ENCODE measurements around the gene ZBTB7C. TPM values are rescaled to one million over a fixed set of nuclear protein-coding genes. Genes with fewer than 3 reads are reported as not detected.

ZBTB7C gene
- total RNA-seq, 1 donor from 2014 or later: 0.57 TPM

GRCh38 chr18:48294899-48295585, 114.1 kb downstream of the ZBTB7C start:
- DNase-seq (ENCODE audit: low spot score, unreplicated experiment): no peak
- H3K9me3 Mint-ChIP-seq (ENCODE audit: low read depth): no peaks in the 10 kb centered on the region
- H3K27ac Mint-ChIP-seq: peak overlapping the region; percentile 39
- H3K36me3 Mint-ChIP-seq (ENCODE audit: insufficient read depth): no peaks in the 10 kb centered on the region
- TF ChIP-seq CTCF (IDR thresholded peaks at IDR 0.05; ENCODE audit: unreplicated experiment): no peak
- H3K4me1 Mint-ChIP-seq (ENCODE audit: low read depth): peaks cover 20% of the 10 kb centered on the region
- no peak overlapping the region for H3K4me3 Mint-ChIP-seq (ENCODE audit: low read depth)
- H3K27me3 Mint-ChIP-seq: no peaks in the 10 kb centered on the region

- Mint-ChIP-seq H3K27me3 (no peaks in the 10 kb centered on the region), H3K4me1 (ENCODE audit: low read depth) (peaks cover 20% of the 10 kb centered on the region), H3K27ac (peak overlapping the region; percentile 90), H3K36me3 (ENCODE audit: insufficient read depth) (no peaks in the 10 kb centered on the region), H3K9me3 (ENCODE audit: low read depth) (no peaks in the 10 kb centered on the region), H3K4me3 (ENCODE audit: low read depth) (peak overlapping the region; percentile 31)
- no peak for TF ChIP-seq CTCF (IDR thresholded peaks at IDR 0.05; ENCODE audit: unreplicated experiment)
- DNase-seq (ENCODE audit: low spot score, unreplicated experiment): no peak
Observed at GRCh38 chr18:48293954-48294898, 115.0 kb downstream of the ZBTB7C start.

DNA sequence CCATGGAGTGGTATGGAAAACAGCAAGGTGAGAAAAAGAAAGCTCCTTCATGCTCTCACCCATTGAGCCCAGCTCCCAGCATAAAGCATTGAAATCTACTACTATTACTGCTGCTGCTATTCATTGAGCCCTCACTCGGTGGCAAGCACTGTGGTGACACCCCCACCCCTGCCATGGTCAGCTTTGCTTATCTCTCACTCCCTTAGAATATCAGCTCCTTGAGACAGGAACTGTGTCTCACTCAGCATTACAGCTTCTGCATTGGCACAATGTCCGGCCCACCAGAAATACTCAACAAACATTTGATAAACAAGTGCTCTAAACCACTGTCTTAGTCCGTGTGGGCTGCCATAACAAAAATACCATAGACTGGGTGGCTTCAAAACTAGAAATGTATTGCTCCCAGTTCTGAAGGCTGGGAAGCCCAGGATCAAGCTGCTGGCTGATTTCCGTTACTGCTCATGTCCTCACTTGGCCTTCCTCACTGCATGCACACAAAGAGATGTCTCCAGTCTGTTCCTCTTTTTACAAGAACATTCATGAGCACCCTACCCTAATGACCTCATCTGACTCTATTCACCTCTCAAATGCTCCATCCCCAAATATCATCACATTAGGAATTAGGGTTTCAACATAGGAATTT, 116.3 kb downstream of the ZBTB7C start:
- H3K27me3 Mint-ChIP-seq: no peaks in the 10 kb centered on the region
- H3K4me1 Mint-ChIP-seq (ENCODE audit: low read depth): peaks cover 19% of the 10 kb centered on the region
- no peak for TF ChIP-seq CTCF (IDR thresholded peaks at IDR 0.05; ENCODE audit: unreplicated experiment)
- no peak overlapping the region for H3K4me3 Mint-ChIP-seq (ENCODE audit: low read depth)
- H3K9me3 Mint-ChIP-seq (ENCODE audit: low read depth): no peaks in the 10 kb centered on the region
- DNase-seq (ENCODE audit: low spot score, unreplicated experiment): no peak
- no peak overlapping the region for H3K27ac Mint-ChIP-seq
- H3K36me3 Mint-ChIP-seq (ENCODE audit: insufficient read depth): no peaks in the 10 kb centered on the region

GRCh38 chr18:48292229-48292628, 117.0 kb downstream of the ZBTB7C start:
- Mint-ChIP-seq H3K4me3 (ENCODE audit: low read depth) (no peak overlapping the region), H3K4me1 (ENCODE audit: low read depth) (peaks cover 12% of the 10 kb centered on the region), H3K27me3 (no peaks in the 10 kb centered on the region), H3K36me3 (ENCODE audit: insufficient read depth) (no peaks in the 10 kb centered on the region), H3K9me3 (ENCODE audit: low read depth) (no peaks in the 10 kb centered on the region), H3K27ac (no peak overlapping the region)
- no peak for TF ChIP-seq CTCF (IDR thresholded peaks at IDR 0.05; ENCODE audit: unreplicated experiment)
- DNase-seq (ENCODE audit: low spot score, unreplicated experiment): no peak

All from progenitor cell of endocrine pancreas (in vitro differentiated cells).